ENCODE measurements around the gene IL4I1.

Gene IL4I1

DNA sequence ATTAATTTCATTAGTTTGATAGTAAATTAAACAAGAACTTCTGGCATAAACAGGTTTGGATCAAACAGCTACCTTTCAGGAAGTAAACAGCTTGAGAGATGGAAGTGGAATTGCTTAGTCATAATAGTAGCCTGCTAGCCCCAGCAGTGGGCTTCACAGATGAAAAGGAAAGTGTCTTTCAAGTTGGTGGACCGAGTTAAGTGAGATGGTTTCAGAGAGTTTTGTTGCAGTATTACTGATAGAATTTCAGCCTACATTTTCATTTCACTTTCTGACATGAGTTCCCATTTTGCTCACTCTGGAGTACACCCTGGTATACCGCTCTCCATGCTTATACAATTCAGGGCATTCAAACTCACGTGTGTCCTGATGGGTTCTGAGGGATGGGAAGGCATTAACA, 47.7 kb downstream of the IL4I1 start:
- no peak for DNase-seq

DNA sequence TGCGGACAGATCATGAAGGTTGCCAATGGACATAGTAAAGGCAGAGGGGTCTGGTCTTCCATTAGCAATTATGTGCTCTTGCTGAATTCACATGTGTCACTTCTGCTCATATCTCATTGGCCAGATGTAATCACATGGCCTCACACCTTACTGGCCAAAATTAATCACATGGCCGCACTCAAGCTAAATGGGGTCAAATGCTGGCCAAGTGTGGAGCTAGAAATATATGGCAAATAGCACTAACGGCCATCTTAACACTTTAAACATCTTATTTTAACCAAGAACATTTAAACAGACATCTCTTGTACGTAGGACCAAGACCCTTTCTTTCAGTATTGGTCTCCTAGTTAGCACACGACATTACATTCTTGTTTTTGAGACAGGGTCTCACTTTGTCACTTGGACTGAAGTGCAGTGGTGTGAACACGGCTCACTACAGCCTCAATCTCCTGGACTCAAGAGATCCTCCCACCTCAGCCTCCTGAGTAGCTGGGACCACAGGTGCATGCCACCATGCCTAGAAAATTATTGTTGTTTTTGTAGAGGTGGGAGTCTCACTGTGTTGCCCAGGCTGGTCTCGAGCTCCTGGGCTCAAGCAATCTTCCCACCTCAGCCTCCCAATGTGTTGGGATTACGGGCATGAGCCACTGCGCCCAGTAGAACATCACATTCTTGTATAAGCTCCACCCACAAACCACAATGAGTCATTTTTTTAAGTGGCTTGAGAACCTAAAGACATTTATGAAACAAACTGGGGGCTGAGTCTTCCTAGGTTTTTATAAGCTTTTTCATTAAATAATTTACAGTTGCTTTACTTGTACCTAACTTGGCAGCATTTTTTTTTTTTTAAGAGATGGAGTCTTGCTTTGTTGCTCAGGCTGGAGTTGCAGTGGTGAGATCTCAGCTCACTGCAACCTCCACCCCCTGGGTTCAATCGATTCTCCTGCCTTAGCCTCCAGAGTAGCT, 48.7 kb downstream of the IL4I1 start:
- DNase-seq, result no peak

- no peak for DNase-seq
These were observed 50.3 kb downstream of the IL4I1 start for GRCh38 chr19:49846408-49846807.

- no peak for DNase-seq
These were observed 51.3 kb downstream of the IL4I1 start for GRCh38 chr19:49845414-49845813.

DNA sequence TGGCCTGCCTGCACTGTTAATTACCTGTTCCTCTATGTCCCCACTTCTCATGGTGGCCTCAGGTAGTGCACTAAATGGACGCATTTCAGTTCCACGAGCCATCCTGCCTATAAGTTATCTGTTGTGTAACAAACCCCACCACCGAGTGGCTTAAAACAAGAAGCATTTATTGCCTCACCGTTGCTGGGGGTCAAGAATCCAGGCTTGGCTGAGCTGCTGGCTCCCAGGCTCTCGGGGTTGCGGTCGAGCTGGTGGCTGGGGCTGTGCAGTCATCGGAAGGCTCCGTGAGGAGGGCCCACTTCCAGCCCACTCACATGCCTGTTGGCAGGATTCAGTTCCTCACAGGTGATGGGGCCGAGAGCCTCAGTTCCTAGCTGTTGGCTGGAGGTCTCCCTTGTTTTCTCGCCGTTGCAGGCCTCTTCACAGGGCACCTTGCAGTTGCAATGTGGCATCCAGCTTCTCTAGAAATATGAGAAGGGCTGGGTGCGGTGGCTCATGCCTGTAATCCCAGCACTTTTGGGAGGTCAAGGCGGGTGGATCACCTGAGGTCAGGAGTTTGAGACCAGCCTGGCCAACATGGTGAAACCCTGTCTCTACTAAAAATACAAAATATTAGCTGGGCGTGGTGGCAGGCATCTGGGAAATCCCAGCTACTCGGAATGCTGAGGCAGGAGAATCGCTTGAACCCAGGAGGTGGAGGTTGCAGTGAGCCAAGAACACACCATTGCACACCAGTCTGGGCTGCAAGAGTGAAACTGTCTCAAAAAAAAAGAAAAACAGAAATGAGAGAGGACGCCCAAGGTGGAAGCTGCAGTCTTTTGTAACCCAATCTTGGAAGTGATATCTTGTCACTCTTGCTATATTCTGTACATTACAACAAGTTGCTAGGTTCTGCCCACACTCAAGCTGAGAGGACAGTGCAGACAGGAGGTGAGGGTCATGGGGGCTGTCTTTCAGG, 52.3 kb downstream of the IL4I1 start:
- DNase-seq, result no peak

DNA sequence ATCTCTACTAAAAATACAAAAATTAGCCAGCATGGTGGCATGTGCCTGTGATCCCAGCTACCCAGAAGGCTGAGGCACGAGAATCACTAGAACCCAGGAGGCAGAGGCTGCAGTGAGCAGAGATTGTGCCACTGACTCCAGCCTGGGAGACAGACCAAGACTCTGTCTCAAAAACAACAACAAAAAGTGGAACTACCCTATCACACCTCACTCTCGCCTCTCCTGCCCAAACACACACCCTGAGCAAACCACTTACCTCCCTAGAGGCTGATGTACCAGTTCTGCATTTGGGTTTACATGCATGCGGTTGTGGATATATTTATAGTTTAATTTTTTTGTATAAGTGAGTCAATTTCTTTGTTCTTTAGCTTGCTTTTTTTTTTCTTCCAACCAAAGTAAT, 53.4 kb downstream of the IL4I1 start:
- no peak for DNase-seq

DNA sequence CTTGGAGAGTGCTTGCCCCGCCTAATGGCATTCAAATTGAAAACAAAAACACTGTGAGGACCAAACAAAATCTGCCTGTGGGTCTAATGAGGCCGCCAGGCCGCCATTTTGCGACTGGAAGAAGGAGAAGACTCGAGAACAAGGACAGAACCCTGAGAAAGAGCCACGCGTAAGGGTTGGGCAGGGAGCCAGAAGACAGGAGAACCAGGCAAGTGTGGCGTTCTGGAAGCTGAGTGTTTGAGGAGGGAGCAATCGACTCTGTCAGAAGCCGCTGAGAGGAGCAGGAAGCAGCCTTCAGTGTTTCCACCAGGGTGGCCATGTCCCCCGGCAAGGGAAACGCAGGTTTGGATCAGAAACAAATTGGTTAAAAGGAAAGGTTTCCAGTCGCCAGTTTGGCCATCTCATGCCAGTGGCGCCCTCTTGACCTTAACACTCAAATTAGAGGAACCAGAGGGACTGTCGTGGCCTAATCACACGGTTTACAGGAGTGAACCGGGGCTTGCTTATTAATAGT, 55.9 kb downstream of the IL4I1 start:
- DNase-seq, result no peak

- no peak for DNase-seq
These were observed 56.4 kb downstream of the IL4I1 start for GRCh38 chr19:49840321-49840720.

DNA sequence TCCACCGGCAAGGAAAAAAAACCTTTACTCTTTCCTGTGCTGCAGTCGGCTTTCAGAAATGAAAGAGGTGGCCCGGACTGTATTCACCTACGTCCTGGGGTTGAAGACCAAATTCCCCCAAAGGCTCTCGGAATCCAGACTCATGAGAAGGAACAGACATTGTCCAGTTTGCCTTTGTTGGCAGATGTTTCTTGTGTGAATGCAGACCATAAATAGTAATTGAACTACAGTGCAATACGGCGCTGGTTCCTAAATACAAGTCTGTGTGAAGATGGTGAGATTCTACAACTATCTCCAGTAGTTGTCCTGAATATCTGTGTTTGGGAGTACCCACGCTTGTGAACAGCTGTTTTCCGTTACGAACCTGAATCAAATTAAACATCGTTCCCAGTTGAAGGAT, 57.0 kb downstream of the IL4I1 start:
- DNase-seq, result no peak
